ENCODE results near the gene SLC52A1.

GRCh38 chr17:5049314-5049841, 14.2 kb upstream of the SLC52A1 start:
- TF ChIP-seq CTCF (IDR thresholded peaks at IDR 0.05) (no peak), POLR2AphosphoS5 (IDR thresholded peaks at IDR 0.05) (no peak), POLR2A (IDR thresholded peaks at IDR 0.05) (no peak), EP300 (IDR thresholded peaks at IDR 0.05; ENCODE audit: low read depth) (no peak)

All from transverse colon (tissue), 4 donors.